ENCODE results near the gene APOC4.
A peak's percentile ranks its signal among the peaks of the same experiment; 100 is the strongest.
"Not testable (repeated sequence)": the region's sequence is repeated elsewhere in the genome, so short reads cannot be mapped to it uniquely, and the experiment has no call there.

The APOC4 gene

GRCh38 chr19:44914433-44915206 is 27.4 kb upstream of the APOC4 start, which contains the start of gene APOC1:
TSS of gene APOC1 (plus strand) at chr19:44914608. CDS start at chr19:44914892, 284 bp downstream.
- peak; percentile 70 for DNase-seq (ENCODE audit: low read depth)

- no peak for DNase-seq (ENCODE audit: low read depth)
Measured at GRCh38 chr19:44924243-44924725, 17.8 kb upstream of the APOC4 start.

- DNase-seq (ENCODE audit: low read depth), result no peak
Measured at GRCh38 chr19:44925114-44925891, 16.7 kb upstream of the APOC4 start.

GRCh38 chr19:44926245-44927077 is 15.6 kb upstream of the APOC4 start:
- DNase-seq (ENCODE audit: low read depth), result not testable (repeated sequence)

GRCh38 chr19:44927746-44928145 is 14.3 kb upstream of the APOC4 start:
- no peak for DNase-seq (ENCODE audit: low read depth)

- DNase-seq (ENCODE audit: low read depth), result no peak
Measured at GRCh38 chr19:44930088-44930487, 11.9 kb upstream of the APOC4 start.

- DNase-seq (ENCODE audit: low read depth), result no peak
Measured at GRCh38 chr19:44931541-44931940, 10.5 kb upstream of the APOC4 start.

GRCh38 chr19:44939668-44940067 is 2.4 kb upstream of the APOC4 start:
- DNase-seq (ENCODE audit: low read depth), result no peak

GRCh38 chr19:44943801-44944249 is 1.8 kb downstream of the APOC4 start:
- DNase-seq (ENCODE audit: low read depth), result no peak

- no peak for DNase-seq (ENCODE audit: low read depth)
Measured at GRCh38 chr19:44947041-44947581, 5.1 kb downstream of the APOC4 start.

- DNase-seq (ENCODE audit: low read depth), result no peak
Measured at GRCh38 chr19:44948237-44948636, 6.2 kb downstream of the APOC4 start.

- DNase-seq (ENCODE audit: low read depth), result no peak
Measured at GRCh38 chr19:44948763-44949374, 6.8 kb downstream of the APOC4 start.

- no peak for DNase-seq (ENCODE audit: low read depth)
Measured at GRCh38 chr19:44949550-44949949, 7.5 kb downstream of the APOC4 start.

- DNase-seq (ENCODE audit: low read depth), result peak; percentile 59
Measured at GRCh38 chr19:44951179-44952159, 9.4 kb downstream of the APOC4 start.

GRCh38 chr19:44954278-44954648 is 12.2 kb downstream of the APOC4 start:
- DNase-seq (ENCODE audit: low read depth), result no peak

- DNase-seq (ENCODE audit: low read depth), result peak; percentile 98
Measured at GRCh38 chr19:44954649-44955504, 12.8 kb downstream of the APOC4 start, which contains the start of gene CLPTM1. TSS of gene CLPTM1 (plus strand) at chr19:44955380. CDS start at chr19:44955396, 16 bp downstream.

- no peak for DNase-seq (ENCODE audit: low read depth)
Measured at GRCh38 chr19:44955505-44956439, 13.7 kb downstream of the APOC4 start.

- no peak for DNase-seq (ENCODE audit: low read depth)
Measured at GRCh38 chr19:44957526-44957925, 15.5 kb downstream of the APOC4 start.
